AG04449 (cell line): ENCODE results near the gene FRMPD4.

ENCODE experiments used
- CTCF ChIA-PET: fragments of 350-600 bp; formaldehyde crosslinking; extraction: SDS; loops from one replicate; lab custom pipeline; 2021; ENCODE audit warnings: antibody characterized with exemption; lab: Yijun Ruan, JAX
- POLR2A ChIA-PET: fragments of 400-600, 350-600 bp; formaldehyde crosslinking; extraction: SDS; loops from one replicate; lab custom pipeline; 2020; ENCODE audit warnings: antibody characterized with exemption, inconsistent platforms; lab: Yijun Ruan, JAX
- DNase-seq: peaks from one replicate; pipeline ENCODE4 v3.0.0-alpha.2; 2010; ENCODE audit warnings: low read depth, low spot score
- H3K4me3 ChIP-seq: 2 replicates; pipeline ENCODE4 v1.5.1; 2011; ENCODE audit warnings: low read depth, mild to moderate bottlenecking, control low read depth, low read length
- CTCF ChIP-seq: IDR thresholded peaks from one replicate; pipeline ENCODE4 v1.5.1; 2011; ENCODE audit warnings: mild to moderate bottlenecking, moderate library complexity, low read length, control low read depth, inconsistent platforms; ENCODE audit not compliant: insufficient read depth; ENCODE audit errors: missing control alignments

The FRMPD4 gene

GRCh38 chrX:12580548-12580947 is 442.3 kb downstream of the FRMPD4 start:
- no peak overlapping the region for H3K4me3 ChIP-seq
- CTCF ChIA-PET: no interaction called here
- no peak for DNase-seq
- POLR2A ChIA-PET: no interaction called here
- TF ChIP-seq CTCF: no peak

GRCh38 chrX:12581546-12581945 is 443.3 kb downstream of the FRMPD4 start:
- ChIA-PET CTCF (no interaction called here), POLR2A (no interaction called here)
- no peak for DNase-seq
- no peak overlapping the region for H3K4me3 ChIP-seq
- TF ChIP-seq CTCF: no peak

GRCh38 chrX:12582649-12583048 is 444.4 kb downstream of the FRMPD4 start:
- no peak overlapping the region for H3K4me3 ChIP-seq
- TF ChIP-seq CTCF: no peak
- ChIA-PET CTCF (no interaction called here), POLR2A (no interaction called here)
- no peak for DNase-seq

- ChIA-PET CTCF (no interaction called here), POLR2A (no interaction called here)
- no peak for DNase-seq
- no peak for TF ChIP-seq CTCF
- H3K4me3 ChIP-seq: no peak overlapping the region
Observed at GRCh38 chrX:12583543-12583942, 445.3 kb downstream of the FRMPD4 start.

- CTCF ChIA-PET: no interaction called here
- DNase-seq: no peak
- H3K4me3 ChIP-seq: no peak overlapping the region
- no peak for TF ChIP-seq CTCF
- POLR2A ChIA-PET: no interaction called here
Observed at GRCh38 chrX:12595720-12596119, 457.4 kb downstream of the FRMPD4 start.

- H3K4me3 ChIP-seq: no peak overlapping the region
- CTCF ChIA-PET: no interaction called here
- POLR2A ChIA-PET: no interaction called here
- no peak for TF ChIP-seq CTCF
- peak; percentile 9 for DNase-seq
Observed at GRCh38 chrX:12610079-12610478, 471.8 kb downstream of the FRMPD4 start.
